GM12878 (cell line): ENCODE results near the gene TPPP. TPM values are rescaled to one million over a fixed set of nuclear protein-coding genes. Genes with fewer than 3 reads are reported as not detected.

Experiments
- ATAC-seq: fragments of 200-7000 bp; cut with Tn5 transposase; 3 replicates; pipeline ENCODE4 v1.9.1; 2020; ENCODE audit warnings: mild to moderate bottlenecking, moderate library complexity
- BruUV-seq: library from RNA; stranded (reverse); fragments of 400-500 nt; replicated peaks from 2 replicates; lab custom pipeline; 2021; lab: Mats Ljungman, UMichigan
- CTCF ChIA-PET: fragments of 300-600 bp; sonication (Branson Sonifier 250); formaldehyde crosslinking; extraction: SDS; loops from one replicate; lab custom pipeline; 2021; ENCODE audit warnings: inconsistent platforms; lab: Yijun Ruan, JAX
- POLR2A ChIA-PET: fragments of 350-600 bp; formaldehyde crosslinking; extraction: SDS; loops from one replicate; lab custom pipeline; 2021; ENCODE audit warnings: inconsistent platforms; lab: Charles Lee
- RAD21 ChIA-PET: fragments of 300-600 bp; sonication (Branson Sonifier 250); formaldehyde crosslinking; loops from one replicate; lab custom pipeline; 2023; ENCODE audit warnings: antibody characterized with exemption; ENCODE audit not compliant: unreplicated experiment; lab: Charles Lee
- SMC1A ChIA-PET: fragments of 300-600 bp; sonication (Branson Sonifier 250); formaldehyde crosslinking; loops from one replicate; lab custom pipeline; 2023; ENCODE audit not compliant: unreplicated experiment, uncharacterized antibody; lab: Charles Lee
- DNase-seq: peaks from one replicate; pipeline ENCODE4 v3.0.0-alpha.2; 2011; ENCODE audit warnings: low read depth, low spot score
- FAIRE-seq: peaks from 3 replicates; lab custom pipeline; 2011; peaks lifted over from hg19 to GRCh38; lab: Jason Lieb, UNC
- H2AFZ ChIP-seq: 2 replicates; pipeline ENCODE4 v1.6.0; 2011; ENCODE audit warnings: low read depth, low read length, control low read depth; ENCODE audit not compliant: control insufficient read depth
- H3K27ac ChIP-seq: 2 replicates; pipeline ENCODE4 v1.5.1; 2011; ENCODE audit warnings: control low read depth; ENCODE audit not compliant: control insufficient read depth, insufficient read depth
- H3K27me3 ChIP-seq, 2 experiments: replicated peaks in 1 of 2; 2 replicates each; pipeline versions ENCODE4 v1.6.0 to v1.6.1; 2011; ENCODE audit warnings: low read length in 1 of 2; ENCODE audit not compliant: control insufficient read depth in 2 of 2, insufficient read depth in 2 of 2
- H3K36me3 ChIP-seq, 2 experiments: 2 replicates each; pipeline ENCODE4 v1.5.1; 2011; ENCODE audit warnings: low read length in 1 of 2; ENCODE audit not compliant: control insufficient read depth in 2 of 2, insufficient read depth in 2 of 2
- H3K4me1 ChIP-seq: 2 replicates; pipeline ENCODE4 v1.6.1; 2011; ENCODE audit warnings: mild to moderate bottlenecking, low read length, moderate library complexity, mixed read lengths; ENCODE audit not compliant: control insufficient read depth, insufficient read depth
- H3K4me2 ChIP-seq: 2 replicates; pipeline ENCODE4 v1.6.0; 2011; ENCODE audit warnings: control low read depth; ENCODE audit not compliant: control insufficient read depth, insufficient read depth
- H3K4me3 ChIP-seq: fragments of 200-600 bp; sonication (generic); 2 replicates; pipeline ENCODE4 v1.5.1; 2016
- H3K79me2 ChIP-seq: 2 replicates; pipeline ENCODE4 v1.6.0; 2011; ENCODE audit warnings: low read length; ENCODE audit not compliant: control insufficient read depth, insufficient read depth
- H3K9ac ChIP-seq: 2 replicates; pipeline ENCODE4 v1.8.0; 2011; ENCODE audit warnings: low read length, control low read depth, mixed read lengths; ENCODE audit not compliant: control insufficient read depth, insufficient read depth
- H3K9me3 ChIP-seq: replicated peaks from 3 replicates; pipeline ENCODE4 v1.5.1; 2011; ENCODE audit warnings: mild to moderate bottlenecking, low read length; ENCODE audit not compliant: control insufficient read depth, insufficient read depth
- H4K20me1 ChIP-seq: 2 replicates; pipeline ENCODE4 v1.6.0; 2011; ENCODE audit not compliant: control insufficient read depth, insufficient read depth
- BCL11A ChIP-seq: IDR thresholded peaks from 2 replicates; pipeline ENCODE4 v1.6.1; 2011; ENCODE audit warnings: low read depth, low read length
- BCL3 ChIP-seq: IDR thresholded peaks from 2 replicates; pipeline ENCODE4 v1.6.1; 2011; ENCODE audit warnings: borderline replicate concordance, low read depth, mild to moderate bottlenecking, moderate library complexity, low read length; ENCODE audit not compliant: insufficient read depth, poor library complexity, severe bottlenecking
- CHD4 ChIP-seq: fragments of 200-600 bp; sonication (generic); IDR thresholded peaks from 2 replicates; pipeline ENCODE4 v1.6.1; 2016; ENCODE audit warnings: mild to moderate bottlenecking
- CREM ChIP-seq: IDR thresholded peaks from 2 replicates; pipeline ENCODE4 v1.6.1; 2014; ENCODE audit warnings: antibody characterized with exemption, low read depth
- EP300 ChIP-seq, 2 experiments: fragments of 150-350 bp in 1 of 2; IDR thresholded peaks; 2 replicates each; pipeline ENCODE4 v1.6.1; 2011 to 2012; ENCODE audit warnings: low read depth in 2 of 2, low read length in 2 of 2, borderline replicate concordance in 1 of 2, improper control_type of control experiment in 1 of 2, inconsistent platforms in 1 of 2; ENCODE audit not compliant: control insufficient read depth in 1 of 2
- FOS ChIP-seq: IDR thresholded peaks from 3 replicates; pipeline ENCODE4 v1.6.1; 2011; ENCODE audit warnings: borderline replicate concordance; ENCODE audit not compliant: insufficient read length; ENCODE audit errors: extremely low read depth
- HDAC2 ChIP-seq: fragments of 200-600 bp; sonication (generic); IDR thresholded peaks from 2 replicates; pipeline ENCODE4 v1.6.1; 2017
- KLF5 ChIP-seq: fragments of 450-650 bp; IDR thresholded peaks from 2 replicates; pipeline ENCODE4 v1.6.1; 2014; ENCODE audit warnings: mild to moderate bottlenecking; ENCODE audit not compliant: partially characterized antibody
- MTA2 ChIP-seq: fragments of 450-650 bp; IDR thresholded peaks from 2 replicates; pipeline ENCODE4 v1.6.1; 2016; ENCODE audit warnings: low read depth, mild to moderate bottlenecking, moderate library complexity
- NFXL1 ChIP-seq: fragments of 450-650 bp; IDR thresholded peaks from 2 replicates; pipeline ENCODE4 v1.6.1; 2017; ENCODE audit warnings: antibody characterized with exemption, mild to moderate bottlenecking, borderline replicate concordance
- NKRF ChIP-seq: fragments of 450-650 bp; conservative IDR thresholded peaks from 2 replicates; pipeline ENCODE4 v1.6.1; 2017; ENCODE audit warnings: mild to moderate bottlenecking, moderate library complexity
- PML ChIP-seq: IDR thresholded peaks from 2 replicates; pipeline ENCODE4 v1.6.1; 2012; ENCODE audit warnings: low read length, inconsistent platforms
- SMARCA5 ChIP-seq: fragments of 450-650 bp; IDR thresholded peaks from 2 replicates; pipeline ENCODE4 v1.6.1; 2017; ENCODE audit warnings: mild to moderate bottlenecking
- TCF12 ChIP-seq: IDR thresholded peaks from 2 replicates; pipeline ENCODE4 v1.6.1; 2011; ENCODE audit warnings: low read depth, mild to moderate bottlenecking, low read length
- ZBTB33 ChIP-seq: fragments of 450-650 bp; IDR thresholded peaks from 2 replicates; pipeline ENCODE4 v1.6.1; 2017; ENCODE audit warnings: mild to moderate bottlenecking
- ZSCAN29 ChIP-seq: fragments of 450-650 bp; IDR thresholded peaks from 2 replicates; pipeline ENCODE4 v1.6.1; 2017; ENCODE audit warnings: mild to moderate bottlenecking, moderate library complexity
- WGBS: methylation state at CpG from one replicate; pipeline ENCODE4 v1.1.6; 2016; ENCODE audit warnings: low lambda C conversion rate; ENCODE audit not compliant: insufficient replicate concordance, insufficient coverage; ENCODE audit errors: missing lambda C conversion rate; 5-methylcytosine and 5-hydroxymethylcytosine counted together
- in situ Hi-C: fragments of 300-500 bp; cut with MboI; formaldehyde crosslinking; loops from 9 replicates; pipeline ENCODE4 v1.14.3; 2018; ENCODE audit warnings: mixed read lengths
- intact Hi-C: fragments of 100-400 bp; cut with micrococcal nuclease; formaldehyde crosslinking; loops from one replicate; pipeline ENCODE4 v1.14.2; 2022; ENCODE audit not compliant: unreplicated experiment
- polyA plus RNA-seq, 11 experiments: library from polyadenylated mRNA; depleted of rRNA in 4 of 11; unstranded in 6 of 11; stranded (reverse) in 5 of 11; fragments of >200 nt; fragmentation: Nextera tagmentation in 4 of 11; fragmentation: Illumina TruSeq in 1 of 11; extraction: Ambion mirVana in 4 of 11; extraction: Trizol in 1 of 11; gene quantifications; 1 replicate in 1 of 11; 2 replicates in 10 of 11; pipeline versions ENCODE4 v1.2.1 to v1.2.3, GENCODE V29; 2011 to 2016; ENCODE audit warnings: inconsistent platforms in 2 of 11, missing spikeins in 2 of 11, low read depth in 1 of 11
- total RNA-seq, 4 experiments: library from RNA; depleted of rRNA in 3 of 4; stranded (reverse); fragments of >200 nt in 3 of 4; fragmentation: Illumina TruSeq in 1 of 4; extraction: Trizol in 1 of 4; gene quantifications; 2 replicates each; pipeline versions ENCODE4 v1.2.1 to v1.2.3, GENCODE V29; 2013 to 2021

The TPPP gene
- total and polyA plus RNA-seq, 10 of the 15 experiments (the other 5 are each of a cell fraction or from before 2014, with no cell fraction given): under 0.01 to 0.24 (median 0.04) TPM; not detected in 4

GRCh38 chr5:612498-613424 is 80.4 kb downstream of the TPPP start:
- Histone ChIP-seq H3K27ac (no peak overlapping the region), H3K27me3 (no peaks in the 10 kb centered on the region; a peak in 1 of 4 replicates), H4K20me1 (no peaks in the 10 kb centered on the region), H3K4me3 (peak overlapping the region; percentile 83), H2AFZ (peak overlapping the region; percentile 71), H3K36me3 (no peaks in the 10 kb centered on the region), H3K9ac (peak overlapping the region; percentile 66), H3K4me2 (peak overlapping the region; percentile 76), H3K9me3 (no peaks in the 10 kb centered on the region; the same call in 2 of the 3 replicates), H3K4me1 (peaks cover 7% of the 10 kb centered on the region), H3K79me2 (peaks cover 24% of the 10 kb centered on the region)
- no peak for DNase-seq
- in situ Hi-C loops (no loop called here), intact Hi-C loops (loop anchor here (10.0 kb wide), 1 partner anchor 138 kb away; no protein-coding TSS in a partner anchor)
- ATAC-seq: peak; percentile 50
- 37% methylated on average over 17 of the region's 49 CpGs for WGBS
- RAD21 ChIA-PET: no interaction called here
- no peak for FAIRE-seq
- CTCF ChIA-PET: interaction anchor here (0.6 to 1.1 kb wide), 2 partner anchors 119 to 295 kb away, joined by 3 to 5 read pairs; no protein-coding TSS in a partner anchor
- POLR2A ChIA-PET: interaction anchor here (1.3 kb wide), 1 partner anchor 10 kb away, joined by 3 read pairs; no protein-coding TSS in a partner anchor
- TSS peak; percentile 65 for BruUV-seq
- SMC1A ChIA-PET: interaction anchor here (1.3 kb wide), 2 partner anchors 68 to 166 kb away, joined by 3 read pairs; no protein-coding TSS in a partner anchor
- TF ChIP-seq KLF5 (peak; percentile 26), BCL11A (no peak), SMARCA5 (no peak), PML (no peak), FOS (no peak), BCL3 (no peak), NFXL1 (no peak), CHD4 (no peak), ZBTB33 (peak; percentile 61; the same call in 1 of the 2 replicates), TCF12 (no peak), HDAC2 (no peak), CREM (no peak), NKRF (peak; percentile 65), ZSCAN29 (peak; percentile 85; the same call in 1 of the 2 replicates), MTA2 (no peak), EP300 (IDR thresholded peaks at IDR 0.05; ENCODE audit: borderline replicate concordance in 1 of 2, control insufficient read depth in 1 of 2, low read depth in 2 of 2, low read length in 2 of 2) (no peak)
